AML-193 (cell line): ENCODE results near the gene MRPL4.
"Not testable (repeated sequence)": the region's sequence is repeated elsewhere in the genome, so short reads cannot be mapped to it uniquely, and the experiment has no call there.

Experiments used
- DNase-seq, 2 experiments: peaks; one replicate each; lab custom pipeline; 2025; lab: John Stamatoyannopoulos, UW

Gene MRPL4

DNA sequence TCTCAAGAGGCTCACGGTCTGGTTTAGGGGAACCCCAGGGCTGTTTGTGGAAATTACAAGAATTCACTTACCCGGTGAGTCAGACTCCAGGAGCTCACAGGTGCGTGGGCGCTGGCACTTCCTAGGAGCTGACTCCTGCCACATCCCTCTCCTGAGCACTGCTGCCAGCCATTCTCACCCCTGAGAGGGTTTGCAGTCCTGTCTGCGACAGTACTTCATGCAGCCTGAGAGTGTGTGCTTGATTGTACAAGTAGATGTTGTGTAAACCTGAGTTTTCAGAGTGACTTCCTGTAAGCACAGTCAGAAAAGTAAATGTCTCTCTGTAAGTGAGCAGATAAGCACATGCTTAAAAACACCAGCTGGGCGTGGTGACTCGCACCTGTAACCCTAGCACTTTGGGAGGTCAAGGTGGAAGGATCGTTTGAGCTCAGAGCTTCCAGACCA, 8.1 kb downstream of the MRPL4 start:
- DNase-seq, result no peak

DNA sequence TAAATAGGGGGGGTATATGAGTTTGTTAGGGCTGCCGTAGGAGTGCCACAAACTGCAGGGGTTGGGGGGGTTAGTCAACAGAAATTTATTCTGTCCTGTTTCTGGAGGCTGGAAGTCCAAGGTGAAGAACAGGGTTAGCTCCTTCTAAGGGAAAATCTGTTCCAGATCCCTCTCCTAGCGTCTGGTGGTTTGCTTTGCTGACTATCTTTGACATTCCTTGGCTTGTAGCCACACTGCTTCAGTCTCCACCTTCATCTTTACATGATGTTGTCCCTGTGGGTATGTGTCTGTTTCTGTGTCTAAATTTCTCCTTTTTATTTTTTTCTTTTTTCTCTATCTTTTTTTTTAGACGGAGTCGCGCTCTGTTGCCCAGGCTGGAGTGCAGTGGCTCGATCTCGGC, 10.8 kb downstream of the MRPL4 start:
- DNase-seq, result no peak

DNA sequence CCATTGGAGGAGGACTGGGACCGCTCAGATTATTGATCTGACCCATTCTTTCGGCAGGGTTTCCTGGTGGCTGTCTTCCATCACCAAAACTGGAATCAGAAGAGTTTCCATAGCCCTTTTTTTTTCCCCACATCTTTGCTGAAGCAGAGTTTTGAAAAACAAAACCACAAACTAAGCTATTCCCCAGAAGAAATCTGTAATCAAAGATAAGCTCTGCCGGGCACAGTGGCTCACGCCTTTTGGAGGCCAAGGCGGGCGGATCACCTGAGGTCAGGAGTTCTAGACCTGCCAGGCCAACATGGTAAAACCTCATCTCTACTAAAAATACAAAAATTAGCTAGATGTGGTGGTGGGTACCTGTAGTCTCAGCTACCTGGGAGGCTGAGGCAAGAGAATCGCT, 14.7 kb downstream of the MRPL4 start:
- DNase-seq, result no peak

DNA sequence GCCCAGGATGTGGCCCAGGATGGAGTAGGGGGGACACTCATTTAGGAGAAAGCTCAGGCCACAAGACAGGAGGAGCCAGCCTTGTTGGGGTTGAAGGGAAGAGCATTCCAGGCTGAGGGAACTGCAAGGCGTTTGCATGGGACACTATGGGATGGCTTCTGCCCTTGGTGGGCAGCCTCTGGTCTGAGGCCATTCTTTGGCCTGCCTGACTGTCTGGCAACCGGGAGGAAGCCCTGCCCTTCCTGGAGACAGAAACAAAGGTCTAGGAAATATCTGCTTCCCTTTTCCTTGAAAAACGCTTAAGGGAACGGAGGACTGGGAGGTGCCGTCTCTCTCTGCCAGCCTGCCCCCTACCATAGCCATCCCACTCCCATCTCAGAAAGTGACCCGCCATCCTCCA, 16.1 kb downstream of the MRPL4 start:
- DNase-seq, result no peak

DNA sequence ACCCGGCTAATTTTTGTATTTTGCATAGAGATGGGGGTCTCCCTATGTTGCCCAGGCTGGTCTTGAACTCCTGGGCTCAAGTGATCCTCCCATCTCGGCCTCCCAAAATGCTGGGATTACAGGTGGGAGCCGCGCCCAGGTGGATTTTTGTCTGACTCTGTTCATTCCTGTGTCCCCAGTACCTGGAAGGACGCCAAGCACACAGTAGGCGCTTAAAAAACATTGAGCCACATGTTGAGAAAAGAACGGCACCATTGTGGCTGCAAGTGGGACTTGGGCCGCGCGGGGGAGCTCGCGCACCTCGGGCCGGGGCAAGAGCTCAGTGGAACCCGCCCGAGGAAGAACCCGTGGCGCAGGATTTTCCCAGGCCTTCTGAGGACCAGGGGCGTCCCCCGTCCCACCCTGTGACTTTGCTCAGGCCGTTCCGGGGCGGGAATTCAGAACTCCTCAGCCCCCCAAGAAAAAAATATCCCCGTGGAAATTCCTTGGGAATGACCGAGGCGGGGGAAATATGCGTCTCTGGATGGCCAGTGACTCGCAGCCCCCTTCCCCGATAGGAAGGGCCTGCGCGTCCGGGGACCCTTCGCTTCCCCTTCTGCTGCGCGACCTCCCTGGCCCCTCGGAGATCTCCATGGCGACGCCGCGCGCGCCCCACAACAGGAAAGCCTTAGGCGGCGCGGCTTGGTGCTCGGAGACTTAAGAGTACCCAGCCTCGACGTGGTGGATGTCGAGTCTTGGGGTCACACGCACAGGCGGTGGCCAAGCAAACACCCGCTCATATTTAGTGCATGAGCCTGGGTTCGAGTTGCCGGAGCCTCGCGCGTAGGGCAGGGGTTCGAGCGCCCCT, 17.5 kb downstream of the MRPL4 start:
- DNase-seq, result peak; percentile 42 to 79

DNA sequence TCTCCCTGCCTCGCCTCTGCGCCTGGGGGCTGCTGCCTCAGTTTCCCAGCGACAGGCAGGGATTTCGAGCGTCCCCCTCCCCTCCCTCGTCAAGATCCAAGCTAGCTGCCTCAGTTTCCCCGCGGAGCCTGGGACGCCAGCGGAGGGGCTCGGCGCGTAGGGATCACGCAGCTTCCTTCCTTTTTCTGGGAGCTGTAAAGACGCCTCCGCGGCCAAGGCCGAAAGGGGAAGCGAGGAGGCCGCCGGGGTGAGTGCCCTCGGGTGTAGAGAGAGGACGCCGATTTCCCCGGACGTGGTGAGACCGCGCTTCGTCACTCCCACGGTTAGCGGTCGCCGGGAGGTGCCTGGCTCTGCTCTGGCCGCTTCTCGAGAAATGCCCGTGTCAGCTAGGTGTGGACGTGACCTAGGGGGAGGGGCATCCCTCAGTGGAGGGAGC, 18.2 kb downstream of the MRPL4 start:
- DNase-seq, result peak; percentile 89 to 92

DNA sequence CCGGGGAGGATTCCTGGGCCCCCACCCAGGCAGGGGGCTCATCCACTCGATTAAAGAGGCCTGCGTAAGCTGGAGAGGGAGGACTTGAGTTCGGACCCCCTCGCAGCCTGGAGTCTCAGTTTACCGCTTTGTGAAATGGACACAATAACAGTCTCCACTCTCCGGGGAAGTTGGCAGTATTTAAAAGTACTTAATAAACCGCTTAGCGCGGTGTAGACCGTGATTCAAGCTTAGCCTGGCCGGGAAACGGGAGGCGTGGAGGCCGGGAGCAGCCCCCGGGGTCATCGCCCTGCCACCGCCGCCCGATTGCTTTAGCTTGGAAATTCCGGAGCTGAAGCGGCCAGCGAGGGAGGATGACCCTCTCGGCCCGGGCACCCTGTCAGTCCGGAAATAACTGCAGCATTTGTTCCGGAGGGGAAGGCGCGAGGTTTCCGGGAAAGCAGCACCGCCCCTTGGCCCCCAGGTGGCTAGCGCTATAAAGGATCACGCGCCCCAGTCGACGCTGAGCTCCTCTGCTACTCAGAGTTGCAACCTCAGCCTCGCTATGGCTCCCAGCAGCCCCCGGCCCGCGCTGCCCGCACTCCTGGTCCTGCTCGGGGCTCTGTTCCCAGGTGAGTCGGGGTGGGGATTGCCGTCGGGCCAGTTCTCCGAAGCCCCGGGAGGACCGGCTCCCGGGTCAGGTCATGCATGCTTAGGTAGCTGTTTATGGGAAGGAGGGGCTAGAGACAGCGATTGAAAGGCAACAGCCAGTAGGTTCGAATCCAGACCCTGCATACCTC, 18.8 kb downstream of the MRPL4 start, which contains the start of gene ICAM1:
Gene ICAM1, plus strand, starts transcription at position 505 of the 779 bp plus-strand sequence. Its CDS starts 40 bp downstream, at position 545.
- DNase-seq, result peak; percentile 84

DNA sequence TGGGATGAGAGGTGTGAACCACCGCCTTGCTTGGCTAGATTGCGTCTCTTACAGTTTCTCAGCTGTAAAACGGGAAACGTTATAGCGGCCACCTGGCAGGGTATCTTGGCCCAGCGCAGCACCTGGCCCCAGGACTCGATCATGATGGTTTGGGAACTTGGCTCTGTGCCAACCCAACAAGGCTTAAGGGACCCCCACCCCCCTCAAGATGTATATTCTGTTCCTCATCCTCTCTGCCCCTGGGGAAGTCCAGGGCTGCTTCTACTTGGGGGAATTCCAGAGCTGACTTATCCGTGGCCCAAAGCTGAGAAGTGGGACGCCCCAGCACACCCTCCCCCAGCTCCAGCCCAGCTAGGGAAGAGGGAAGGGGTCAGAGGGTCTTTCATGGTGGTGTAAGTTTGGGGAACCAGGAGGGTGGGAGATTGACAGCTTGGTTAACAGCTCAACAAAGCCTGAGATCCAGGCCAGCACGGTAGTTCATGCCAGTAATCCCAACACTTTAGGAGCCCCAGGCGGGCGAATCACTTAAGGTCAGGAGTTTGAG, 19.6 kb downstream of the MRPL4 start:
- no peak for DNase-seq

DNA sequence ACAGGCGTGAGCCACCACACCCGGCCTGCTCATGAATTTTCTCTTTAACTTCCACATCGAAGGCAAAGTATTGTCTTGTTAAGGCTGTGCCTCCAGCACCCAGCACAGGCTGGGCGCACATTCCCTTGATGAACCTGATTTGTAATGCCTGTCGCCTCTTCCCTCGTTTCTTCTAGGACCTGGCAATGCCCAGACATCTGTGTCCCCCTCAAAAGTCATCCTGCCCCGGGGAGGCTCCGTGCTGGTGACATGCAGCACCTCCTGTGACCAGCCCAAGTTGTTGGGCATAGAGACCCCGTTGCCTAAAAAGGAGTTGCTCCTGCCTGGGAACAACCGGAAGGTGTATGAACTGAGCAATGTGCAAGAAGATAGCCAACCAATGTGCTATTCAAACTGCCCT, 22.6 kb downstream of the MRPL4 start:
- no peak for DNase-seq

DNA sequence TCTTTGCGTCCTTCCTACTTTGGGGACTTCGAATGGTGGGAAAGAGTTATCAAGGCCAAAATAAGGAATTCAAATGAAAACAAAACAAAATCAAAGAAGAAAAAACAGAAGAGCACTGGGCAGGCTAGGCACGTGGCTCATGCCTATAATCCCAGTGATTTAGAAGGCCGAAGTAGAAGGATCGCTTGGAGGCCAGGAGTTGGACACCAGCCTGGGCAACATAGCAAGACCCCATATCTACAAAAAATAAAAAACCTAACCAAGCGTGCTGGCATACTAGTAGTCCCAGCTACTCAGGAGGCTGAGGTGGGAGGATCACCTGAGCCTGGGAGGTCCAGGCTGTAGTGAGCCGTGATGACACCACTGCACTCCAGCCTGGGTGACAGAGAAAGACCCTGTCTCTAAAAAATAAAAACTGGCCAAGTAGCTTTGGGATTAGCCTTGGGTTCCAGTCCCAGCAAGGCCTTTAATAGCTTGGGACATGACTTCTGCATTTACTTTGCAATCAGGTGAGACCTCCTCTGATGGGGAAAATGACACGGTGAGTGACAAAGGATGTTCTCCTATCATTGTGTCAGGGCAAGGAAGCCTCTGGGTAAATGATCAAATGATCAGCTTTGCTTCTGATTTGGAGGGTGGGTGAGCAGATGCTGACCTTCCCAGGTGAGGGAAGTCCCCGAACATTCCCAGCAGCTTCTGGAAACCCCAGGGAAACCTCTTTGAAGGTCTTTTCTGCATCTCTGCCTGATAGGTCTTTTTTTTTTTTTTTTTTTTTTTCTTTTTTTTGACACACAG, 26.0 kb downstream of the MRPL4 start:
- DNase-seq, result no peak

DNA sequence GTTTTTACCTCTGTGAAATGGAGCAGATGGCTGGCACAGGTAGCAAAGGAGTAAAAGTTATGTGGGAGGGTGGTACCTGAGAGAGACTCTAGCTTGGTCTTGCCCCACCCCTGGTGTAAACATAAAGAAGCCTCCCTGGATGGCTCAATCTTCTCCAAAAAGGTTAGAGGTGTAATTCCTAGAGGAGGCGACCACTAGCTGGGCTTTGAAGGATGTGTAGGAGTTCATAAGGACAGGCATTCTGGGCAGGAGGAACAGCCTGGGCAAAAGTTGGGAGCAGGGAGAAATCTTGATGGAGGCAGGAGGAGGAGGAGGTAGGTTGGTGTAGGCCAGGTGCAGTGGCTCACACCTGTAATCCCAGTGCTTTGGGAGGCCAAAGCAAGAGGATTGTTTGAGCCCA, 26.9 kb downstream of the MRPL4 start:
- no peak for DNase-seq

DNA sequence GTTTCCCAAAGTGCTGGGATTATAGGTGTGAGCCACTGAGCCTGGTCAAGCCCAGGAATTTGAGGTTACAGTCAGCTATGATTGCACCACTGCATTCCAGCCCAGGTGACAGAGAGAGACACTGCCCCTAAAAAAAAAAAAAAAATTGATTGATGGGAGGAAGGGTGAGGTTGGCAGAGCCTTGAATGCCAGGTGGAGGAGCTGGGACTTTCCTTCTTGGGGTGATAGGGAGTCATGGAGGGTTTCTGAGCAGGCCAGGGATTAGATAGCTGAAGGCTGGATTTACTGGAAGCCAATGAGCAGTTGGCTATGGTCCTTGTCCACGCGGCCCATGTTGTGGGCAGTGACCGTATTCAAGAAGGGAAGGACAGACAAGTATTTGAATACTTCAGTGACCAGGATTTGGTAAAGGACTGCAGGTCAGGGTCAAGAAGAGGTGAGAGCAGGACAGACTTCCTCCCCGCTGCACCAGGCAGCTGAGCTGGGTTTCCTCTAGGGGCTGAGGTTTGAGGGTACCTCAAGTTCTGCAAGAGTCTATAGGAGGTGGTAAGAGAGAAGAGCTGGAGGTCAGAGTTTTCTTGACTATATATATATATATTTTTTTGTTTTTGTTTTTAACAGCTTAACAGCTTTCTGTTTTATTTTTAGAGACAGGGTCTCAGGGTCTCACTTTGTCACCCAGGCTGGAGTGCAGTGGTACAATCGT, 27.9 kb downstream of the MRPL4 start:
- DNase-seq, result peak in 1 of 2 experiments; percentile 23

DNA sequence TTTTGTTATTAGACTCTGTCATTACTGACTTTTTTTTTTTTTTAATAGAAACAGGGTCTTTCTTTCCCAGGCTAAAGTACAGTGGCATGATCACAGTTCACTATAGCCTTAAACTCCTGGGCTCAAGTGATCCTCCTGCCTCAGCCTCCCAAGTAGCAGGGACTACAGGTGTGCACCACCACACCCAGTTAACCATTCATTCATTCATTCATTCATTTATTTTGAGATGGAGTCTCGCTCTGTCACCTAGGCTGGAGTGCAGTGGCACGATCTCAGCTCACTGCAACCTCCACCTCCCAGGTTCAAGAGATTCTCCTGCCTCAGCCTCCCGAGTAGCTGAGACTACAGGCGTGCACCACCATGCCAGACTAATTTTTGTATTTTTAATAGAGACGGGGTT, 30.0 kb downstream of the MRPL4 start:
- not testable (repeated sequence) for DNase-seq

DNA sequence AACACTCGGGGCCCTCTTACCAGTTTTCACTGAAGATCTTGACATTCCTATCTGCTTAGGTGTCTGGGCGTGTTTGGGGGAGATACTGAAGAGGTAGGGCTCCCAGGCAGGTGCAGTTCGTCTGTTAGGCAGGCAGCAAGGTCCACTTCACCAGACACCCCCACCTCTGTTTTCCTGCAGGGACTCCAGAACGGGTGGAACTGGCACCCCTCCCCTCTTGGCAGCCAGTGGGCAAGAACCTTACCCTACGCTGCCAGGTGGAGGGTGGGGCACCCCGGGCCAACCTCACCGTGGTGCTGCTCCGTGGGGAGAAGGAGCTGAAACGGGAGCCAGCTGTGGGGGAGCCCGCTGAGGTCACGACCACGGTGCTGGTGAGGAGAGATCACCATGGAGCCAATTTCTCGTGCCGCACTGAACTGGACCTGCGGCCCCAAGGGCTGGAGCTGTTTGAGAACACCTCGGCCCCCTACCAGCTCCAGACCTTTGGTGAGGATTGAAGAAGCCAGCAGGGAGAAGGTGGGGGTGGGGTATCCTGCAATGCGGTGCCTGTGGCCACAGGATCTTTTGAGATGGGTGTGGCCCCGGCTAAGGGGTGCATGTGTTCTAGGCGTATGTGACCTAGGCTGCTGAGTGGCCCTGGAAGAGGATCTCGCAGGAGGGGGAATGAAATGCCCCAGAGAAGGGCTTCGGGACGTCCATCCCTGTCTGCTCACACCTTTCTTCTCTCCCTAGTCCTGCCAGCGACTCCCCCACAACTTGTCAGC, 31.5 kb downstream of the MRPL4 start:
- no peak for DNase-seq

DNA sequence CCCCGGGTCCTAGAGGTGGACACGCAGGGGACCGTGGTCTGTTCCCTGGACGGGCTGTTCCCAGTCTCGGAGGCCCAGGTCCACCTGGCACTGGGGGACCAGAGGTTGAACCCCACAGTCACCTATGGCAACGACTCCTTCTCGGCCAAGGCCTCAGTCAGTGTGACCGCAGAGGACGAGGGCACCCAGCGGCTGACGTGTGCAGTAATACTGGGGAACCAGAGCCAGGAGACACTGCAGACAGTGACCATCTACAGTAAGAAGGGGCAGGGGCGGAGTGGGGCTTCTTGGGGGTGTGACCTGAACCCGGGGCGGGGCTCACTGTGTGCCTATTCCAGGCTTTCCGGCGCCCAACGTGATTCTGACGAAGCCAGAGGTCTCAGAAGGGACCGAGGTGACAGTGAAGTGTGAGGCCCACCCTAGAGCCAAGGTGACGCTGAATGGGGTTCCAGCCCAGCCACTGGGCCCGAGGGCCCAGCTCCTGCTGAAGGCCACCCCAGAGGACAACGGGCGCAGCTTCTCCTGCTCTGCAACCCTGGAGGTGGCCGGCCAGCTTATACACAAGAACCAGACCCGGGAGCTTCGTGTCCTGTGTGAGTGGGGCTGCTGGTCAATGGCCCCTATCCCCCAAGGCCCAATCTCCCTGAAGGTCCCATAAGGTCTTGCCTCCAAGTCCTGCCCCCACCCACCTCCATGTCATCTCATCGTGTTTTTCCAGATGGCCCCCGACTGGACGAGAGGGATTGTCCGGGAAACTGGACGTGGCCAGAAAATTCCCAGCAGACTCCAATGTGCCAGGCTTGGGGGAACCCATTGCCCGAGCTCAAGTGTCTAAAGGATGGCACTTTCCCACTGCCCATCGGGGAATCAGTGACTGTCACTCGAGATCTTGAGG, 32.3 kb downstream of the MRPL4 start:
- no peak for DNase-seq

DNA sequence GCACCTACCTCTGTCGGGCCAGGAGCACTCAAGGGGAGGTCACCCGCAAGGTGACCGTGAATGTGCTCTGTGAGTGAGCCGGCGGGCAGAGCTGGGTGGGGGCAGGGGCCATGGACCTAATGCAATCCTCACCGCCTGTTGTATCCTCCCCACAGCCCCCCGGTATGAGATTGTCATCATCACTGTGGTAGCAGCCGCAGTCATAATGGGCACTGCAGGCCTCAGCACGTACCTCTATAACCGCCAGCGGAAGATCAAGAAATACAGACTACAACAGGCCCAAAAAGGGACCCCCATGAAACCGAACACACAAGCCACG, 32.9 kb downstream of the MRPL4 start:
- no peak for DNase-seq

DNA sequence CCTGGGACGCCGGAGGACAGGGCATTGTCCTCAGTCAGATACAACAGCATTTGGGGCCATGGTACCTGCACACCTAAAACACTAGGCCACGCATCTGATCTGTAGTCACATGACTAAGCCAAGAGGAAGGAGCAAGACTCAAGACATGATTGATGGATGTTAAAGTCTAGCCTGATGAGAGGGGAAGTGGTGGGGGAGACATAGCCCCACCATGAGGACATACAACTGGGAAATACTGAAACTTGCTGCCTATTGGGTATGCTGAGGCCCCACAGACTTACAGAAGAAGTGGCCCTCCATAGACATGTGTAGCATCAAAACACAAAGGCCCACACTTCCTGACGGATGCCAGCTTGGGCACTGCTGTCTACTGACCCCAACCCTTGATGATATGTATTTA, 33.4 kb downstream of the MRPL4 start:
- DNase-seq, result no peak

DNA sequence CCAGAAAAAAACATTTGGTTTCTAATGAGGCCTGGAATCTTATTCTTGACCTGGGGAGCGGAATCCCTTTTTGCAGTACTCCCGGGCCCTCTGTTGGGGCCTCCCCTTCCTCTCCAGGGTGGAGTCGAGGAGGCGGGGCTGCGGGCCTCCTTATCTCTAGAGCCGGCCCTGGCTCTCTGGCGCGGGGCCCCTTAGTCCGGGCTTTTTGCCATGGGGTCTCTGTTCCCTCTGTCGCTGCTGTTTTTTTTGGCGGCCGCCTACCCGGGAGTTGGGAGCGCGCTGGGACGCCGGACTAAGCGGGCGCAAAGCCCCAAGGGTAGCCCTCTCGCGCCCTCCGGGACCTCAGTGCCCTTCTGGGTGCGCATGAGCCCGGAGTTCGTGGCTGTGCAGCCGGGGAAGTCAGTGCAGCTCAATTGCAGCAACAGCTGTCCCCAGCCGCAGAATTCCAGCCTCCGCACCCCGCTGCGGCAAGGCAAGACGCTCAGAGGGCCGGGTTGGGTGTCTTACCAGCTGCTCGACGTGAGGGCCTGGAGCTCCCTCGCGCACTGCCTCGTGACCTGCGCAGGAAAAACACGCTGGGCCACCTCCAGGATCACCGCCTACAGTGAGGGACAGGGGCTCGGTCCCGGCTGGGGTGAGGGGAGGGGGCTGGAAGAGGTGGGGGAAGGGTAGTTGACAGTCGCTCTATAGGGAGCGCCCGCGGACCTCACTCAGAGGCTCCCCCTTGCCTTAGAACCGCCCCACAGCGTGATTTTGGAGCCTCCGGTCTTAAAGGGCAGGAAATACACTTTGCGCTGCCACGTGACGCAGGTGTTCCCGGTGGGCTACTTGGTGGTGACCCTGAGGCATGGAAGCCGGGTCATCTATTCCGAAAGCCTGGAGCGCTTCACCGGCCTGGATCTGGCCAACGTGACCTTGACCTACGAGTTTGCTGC, 35.1 kb downstream of the MRPL4 start, which contains the start of gene ICAM4:
Gene ICAM4, plus strand, starts transcription at position 153 of the 935 bp plus-strand sequence. Its CDS starts 58 bp downstream, at position 211.
- DNase-seq, result peak; percentile 71 to 73
